Smooth muscle cell (in vitro differentiated cells): ENCODE results near the gene WASF2. TPM values are rescaled to one million over a fixed set of nuclear protein-coding genes. Genes with fewer than 3 reads are reported as not detected.

ENCODE experiments used
- DNase-seq: peaks from one replicate; lab custom pipeline; 2025; ENCODE audit not compliant: unreplicated experiment; lab: John Stamatoyannopoulos, UW
- H2AFZ ChIP-seq: fragments of 200-600 bp; sonication (generic); 2 replicates; pipeline ENCODE4 v1.6.0; 2016; ENCODE audit warnings: antibody characterized with exemption, low read depth, mild to moderate bottlenecking
- H3F3A ChIP-seq: fragments of 200-600 bp; sonication (generic); 2 replicates; pipeline ENCODE4 v1.6.0; 2017; ENCODE audit warnings: antibody characterized with exemption, low read depth
- H3K27ac ChIP-seq: fragments of 200-600 bp; sonication (generic); 2 replicates; pipeline ENCODE4 v1.5.1; 2016; ENCODE audit warnings: low read depth, mild to moderate bottlenecking
- H3K27me3 ChIP-seq: fragments of 200-600 bp; sonication (generic); 2 replicates; pipeline ENCODE4 v1.6.1; 2016; ENCODE audit warnings: low read depth, mild to moderate bottlenecking
- H3K36me3 ChIP-seq: fragments of 200-600 bp; sonication (generic); 2 replicates; pipeline ENCODE4 v1.5.1; 2016; ENCODE audit warnings: low read depth
- H3K4me1 ChIP-seq: fragments of 200-600 bp; sonication (generic); 2 replicates; pipeline ENCODE4 v1.5.1; 2016; ENCODE audit warnings: low read depth
- H3K4me2 ChIP-seq: fragments of 200-600 bp; sonication (generic); 2 replicates; pipeline ENCODE4 v1.6.0; 2016; ENCODE audit warnings: mild to moderate bottlenecking
- H3K4me3 ChIP-seq: fragments of 200-600 bp; sonication (generic); 2 replicates; pipeline ENCODE4 v1.5.1; 2016; ENCODE audit warnings: mild to moderate bottlenecking
- H3K79me2 ChIP-seq: fragments of 200-600 bp; sonication (generic); 2 replicates; pipeline ENCODE4 v1.6.0; 2016; ENCODE audit warnings: low read depth, mild to moderate bottlenecking
- H3K9ac ChIP-seq: fragments of 200-600 bp; sonication (generic); 2 replicates; pipeline ENCODE4 v1.6.0; 2016; ENCODE audit warnings: low read depth
- H3K9me3 ChIP-seq: fragments of 200-600 bp; sonication (generic); replicated peaks from 2 replicates; pipeline ENCODE4 v1.5.1; 2016; ENCODE audit warnings: low read depth
- H4K20me1 ChIP-seq: fragments of 200-600 bp; sonication (generic); 2 replicates; pipeline ENCODE4 v1.6.0; 2016; ENCODE audit warnings: low read depth
- WGBS: methylation state at CpG from one replicate; pipeline ENCODE4 v1.1.7; 2016; ENCODE audit warnings: low lambda C conversion rate; 5-methylcytosine and 5-hydroxymethylcytosine counted together
- polyA plus RNA-seq: library from polyadenylated mRNA; unstranded; fragments of >200 nt; fragmentation: Nextera tagmentation; extraction: Ambion mirVana; gene quantifications from 2 replicates; pipeline ENCODE4 v1.2.1, GENCODE V29; 2016
- total RNA-seq: library from RNA; depleted of rRNA; stranded (reverse); fragments of >200 nt; gene quantifications from 2 replicates; pipeline ENCODE4 v1.2.3, GENCODE V29; 2014
- TF ChIP-seq, protein P1 (sequence below): fragments of 200-600 bp; sonication (generic); IDR thresholded peaks from 2 replicates; pipeline ENCODE4 v1.5.1; 2017; ENCODE audit warnings: borderline replicate concordance, mild to moderate bottlenecking, antibody characterized with exemption; ENCODE audit not compliant: insufficient read depth, poor library complexity, severe bottlenecking

WASF2 gene
- total and polyA plus RNA-seq, 2 experiments from 2014 or later: 34.3 to 46.1 TPM

DNA sequence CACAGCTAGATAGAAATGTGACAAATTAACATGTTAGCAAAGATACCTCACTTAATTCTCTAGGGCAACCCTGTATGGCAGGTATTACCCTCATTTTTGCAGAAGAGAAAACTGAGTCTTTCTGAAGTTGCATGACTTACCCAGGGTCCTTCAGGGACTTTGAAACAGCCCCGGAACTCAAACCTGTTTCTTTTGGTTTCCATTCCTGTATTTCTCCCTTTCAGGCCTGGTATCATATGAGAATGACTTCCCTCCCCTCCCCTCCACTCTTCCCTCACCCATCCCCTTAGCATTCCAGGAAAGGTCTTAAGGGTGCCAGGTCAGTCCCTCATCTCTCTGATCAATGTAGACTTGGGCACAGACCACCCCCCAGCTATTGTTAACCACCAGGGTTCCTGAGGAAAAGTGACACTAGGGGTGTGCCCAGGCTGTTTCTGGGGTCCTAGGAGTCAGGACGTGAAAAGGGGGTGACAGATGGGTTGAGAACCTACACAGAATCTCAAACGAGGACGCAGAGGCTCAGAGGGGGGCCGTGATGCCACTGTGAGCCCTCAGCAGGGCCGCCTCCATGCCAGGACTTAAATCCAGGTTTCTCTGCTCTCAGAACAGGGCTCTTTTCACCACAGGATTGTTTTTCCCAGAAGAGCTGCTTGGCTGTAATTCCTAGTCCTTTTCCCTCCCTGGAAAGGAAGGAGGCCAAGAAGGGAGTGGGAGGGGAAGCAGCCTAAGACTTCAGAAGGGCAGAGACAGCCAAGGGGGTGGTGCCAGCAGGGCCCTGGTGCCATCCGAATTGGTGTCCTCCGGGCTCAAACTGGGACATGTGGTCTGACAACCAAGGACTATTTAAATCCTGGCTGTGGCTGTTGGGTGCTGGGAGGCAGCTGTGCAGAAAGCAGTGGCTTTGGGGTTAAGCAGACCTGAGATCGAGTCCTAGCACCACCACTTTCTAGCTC, 2.1 kb upstream of the WASF2 start:
- no peaks in the 10 kb centered on the region for H3K27me3 ChIP-seq
- H3K9ac ChIP-seq: no peak overlapping the region
- DNase-seq: no peak
- H3K79me2 ChIP-seq: peaks cover 26% of the 10 kb centered on the region
- H3K4me1 ChIP-seq: peaks cover 25% of the 10 kb centered on the region
- H3K9me3 ChIP-seq: no peaks in the 10 kb centered on the region
- H4K20me1 ChIP-seq: peaks cover 16% of the 10 kb centered on the region
- H3F3A ChIP-seq: peaks cover 12% of the 10 kb centered on the region
- H3K36me3 ChIP-seq: no peaks in the 10 kb centered on the region
- H2AFZ ChIP-seq: peak overlapping the region; percentile 42
- H3K4me3 ChIP-seq: no peak overlapping the region
- 77% methylated on average over 9 of the region's 9 CpGs for WGBS
- TF ChIP-seq, protein P1, sequence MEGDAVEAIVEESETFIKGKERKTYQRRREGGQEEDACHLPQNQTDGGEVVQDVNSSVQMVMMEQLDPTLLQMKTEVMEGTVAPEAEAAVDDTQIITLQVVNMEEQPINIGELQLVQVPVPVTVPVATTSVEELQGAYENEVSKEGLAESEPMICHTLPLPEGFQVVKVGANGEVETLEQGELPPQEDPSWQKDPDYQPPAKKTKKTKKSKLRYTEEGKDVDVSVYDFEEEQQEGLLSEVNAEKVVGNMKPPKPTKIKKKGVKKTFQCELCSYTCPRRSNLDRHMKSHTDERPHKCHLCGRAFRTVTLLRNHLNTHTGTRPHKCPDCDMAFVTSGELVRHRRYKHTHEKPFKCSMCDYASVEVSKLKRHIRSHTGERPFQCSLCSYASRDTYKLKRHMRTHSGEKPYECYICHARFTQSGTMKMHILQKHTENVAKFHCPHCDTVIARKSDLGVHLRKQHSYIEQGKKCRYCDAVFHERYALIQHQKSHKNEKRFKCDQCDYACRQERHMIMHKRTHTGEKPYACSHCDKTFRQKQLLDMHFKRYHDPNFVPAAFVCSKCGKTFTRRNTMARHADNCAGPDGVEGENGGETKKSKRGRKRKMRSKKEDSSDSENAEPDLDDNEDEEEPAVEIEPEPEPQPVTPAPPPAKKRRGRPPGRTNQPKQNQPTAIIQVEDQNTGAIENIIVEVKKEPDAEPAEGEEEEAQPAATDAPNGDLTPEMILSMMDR: no peak
- peak overlapping the region; percentile 54 for H3K27ac ChIP-seq
- H3K4me2 ChIP-seq: peak overlapping the region; percentile 2

DNA sequence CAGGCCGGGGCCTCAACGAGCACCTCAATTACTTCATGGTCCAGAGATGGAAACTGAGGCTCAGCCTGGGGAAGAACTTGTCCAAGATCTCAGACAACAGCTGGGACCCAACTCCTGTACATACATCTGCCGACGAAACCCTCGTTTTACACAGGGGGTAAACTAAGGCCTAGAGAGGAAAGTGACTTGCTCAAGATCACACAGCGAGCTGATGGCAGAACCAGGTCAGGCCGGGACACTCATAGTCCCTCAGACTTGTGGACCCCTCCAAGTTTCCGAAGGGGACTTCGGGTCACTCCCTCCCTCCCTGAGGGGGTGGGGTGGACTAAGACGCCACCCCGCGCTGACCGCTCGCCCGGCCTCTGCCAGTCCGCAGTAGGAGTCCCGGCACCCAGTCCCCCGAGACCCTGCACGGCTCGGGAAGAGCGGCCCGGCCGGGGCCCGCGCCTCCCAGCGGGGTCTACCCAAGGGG, 430 bp downstream of the WASF2 start:
- TF ChIP-seq, protein P1: no peak
- Histone ChIP-seq H3K9me3 (no peaks in the 10 kb centered on the region), H3K9ac (peak overlapping the region; percentile 99), H4K20me1 (peaks cover 40% of the 10 kb centered on the region), H3K27me3 (no peaks in the 10 kb centered on the region), H3K36me3 (no peaks in the 10 kb centered on the region), H3K27ac (peak overlapping the region; percentile 95), H3K4me2 (peak overlapping the region; percentile 99), H2AFZ (peak overlapping the region; percentile 80), H3F3A (peaks cover 12% of the 10 kb centered on the region), H3K4me3 (peak overlapping the region; percentile 96), H3K4me1 (peaks cover 22% of the 10 kb centered on the region), H3K79me2 (peaks cover 51% of the 10 kb centered on the region)
- DNase-seq: no peak
- 2% methylated on average over 17 of the region's 26 CpGs for WGBS

DNA sequence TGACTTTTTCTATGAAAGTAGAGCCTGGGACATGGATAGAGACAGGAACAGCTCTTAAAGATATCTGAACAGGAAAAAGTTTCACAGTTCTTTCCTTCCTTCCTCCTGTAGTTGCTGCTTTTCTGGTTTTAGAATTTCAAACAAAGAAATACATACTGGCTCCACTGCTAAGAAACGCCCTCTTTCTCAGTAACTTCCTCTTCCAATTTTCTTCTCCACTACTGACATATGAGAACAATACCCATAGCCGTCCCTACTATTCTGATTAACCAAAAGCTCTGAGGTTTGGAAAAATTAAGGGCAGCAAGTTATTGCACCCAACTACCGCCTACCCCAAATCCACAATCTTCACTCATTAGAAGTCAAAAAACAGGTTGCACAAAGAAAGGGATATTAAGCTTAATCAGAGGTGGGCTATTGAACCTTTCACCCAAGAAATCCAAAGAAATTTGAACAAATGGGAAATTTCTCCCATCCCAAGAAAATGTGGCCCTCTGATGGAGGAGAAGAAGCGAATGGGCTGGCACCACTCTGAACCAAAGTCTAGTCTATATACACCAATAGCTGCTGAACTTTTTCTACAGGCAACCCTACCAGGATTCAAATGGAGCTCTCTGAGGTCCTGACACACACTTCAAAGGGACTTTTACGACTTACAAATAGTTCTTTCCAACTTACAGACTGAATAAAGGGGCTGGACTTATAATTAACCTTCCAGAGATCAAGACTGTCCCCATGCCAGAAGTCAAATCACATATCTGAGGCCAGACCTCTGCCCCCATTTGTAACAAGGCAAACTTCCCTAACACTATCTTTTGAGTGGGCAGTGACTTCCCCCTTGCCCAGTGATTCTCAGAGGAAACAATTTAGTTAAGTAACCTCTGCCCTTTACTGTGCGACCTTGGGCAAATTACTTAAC, 1.7 kb downstream of the WASF2 start:
- no peak for DNase-seq
- TF ChIP-seq, protein P1: no peak
- Histone ChIP-seq H2AFZ (no peak overlapping the region), H3K4me1 (peaks cover 22% of the 10 kb centered on the region), H3K4me3 (peak overlapping the region; percentile 96), H3K4me2 (peak overlapping the region; percentile 99), H3K9me3 (no peaks in the 10 kb centered on the region), H3K79me2 (peaks cover 64% of the 10 kb centered on the region), H3K36me3 (no peaks in the 10 kb centered on the region), H3K27ac (peak overlapping the region; percentile 47), H3K9ac (peak overlapping the region; percentile 99), H3F3A (peaks cover 12% of the 10 kb centered on the region), H3K27me3 (no peaks in the 10 kb centered on the region), H4K20me1 (peaks cover 53% of the 10 kb centered on the region)
- 38% methylated on average over 6 of the region's 6 CpGs for WGBS
